Smooth muscle cell (in vitro differentiated cells): ENCODE measurements around the gene VEGFC. TPM values are rescaled to one million over a fixed set of nuclear protein-coding genes. Genes with fewer than 3 reads are reported as not detected.

Experiments
- DNase-seq: peaks from one replicate; lab custom pipeline; 2025; ENCODE audit not compliant: unreplicated experiment; lab: John Stamatoyannopoulos, UW
- H2AFZ ChIP-seq: fragments of 200-600 bp; sonication (generic); 2 replicates; pipeline ENCODE4 v1.6.0; 2016; ENCODE audit warnings: antibody characterized with exemption, low read depth, mild to moderate bottlenecking
- H3F3A ChIP-seq: fragments of 200-600 bp; sonication (generic); 2 replicates; pipeline ENCODE4 v1.6.0; 2017; ENCODE audit warnings: antibody characterized with exemption, low read depth
- H3K27ac ChIP-seq: fragments of 200-600 bp; sonication (generic); 2 replicates; pipeline ENCODE4 v1.5.1; 2016; ENCODE audit warnings: low read depth, mild to moderate bottlenecking
- H3K27me3 ChIP-seq: fragments of 200-600 bp; sonication (generic); 2 replicates; pipeline ENCODE4 v1.6.1; 2016; ENCODE audit warnings: low read depth, mild to moderate bottlenecking
- H3K36me3 ChIP-seq: fragments of 200-600 bp; sonication (generic); 2 replicates; pipeline ENCODE4 v1.5.1; 2016; ENCODE audit warnings: low read depth
- H3K4me1 ChIP-seq: fragments of 200-600 bp; sonication (generic); 2 replicates; pipeline ENCODE4 v1.5.1; 2016; ENCODE audit warnings: low read depth
- H3K4me2 ChIP-seq: fragments of 200-600 bp; sonication (generic); 2 replicates; pipeline ENCODE4 v1.6.0; 2016; ENCODE audit warnings: mild to moderate bottlenecking
- H3K4me3 ChIP-seq: fragments of 200-600 bp; sonication (generic); 2 replicates; pipeline ENCODE4 v1.5.1; 2016; ENCODE audit warnings: mild to moderate bottlenecking
- H3K79me2 ChIP-seq: fragments of 200-600 bp; sonication (generic); 2 replicates; pipeline ENCODE4 v1.6.0; 2016; ENCODE audit warnings: low read depth, mild to moderate bottlenecking
- H3K9ac ChIP-seq: fragments of 200-600 bp; sonication (generic); 2 replicates; pipeline ENCODE4 v1.6.0; 2016; ENCODE audit warnings: low read depth
- H3K9me3 ChIP-seq: fragments of 200-600 bp; sonication (generic); replicated peaks from 2 replicates; pipeline ENCODE4 v1.5.1; 2016; ENCODE audit warnings: low read depth
- H4K20me1 ChIP-seq: fragments of 200-600 bp; sonication (generic); 2 replicates; pipeline ENCODE4 v1.6.0; 2016; ENCODE audit warnings: low read depth
- WGBS: methylation state at CpG from one replicate; pipeline ENCODE4 v1.1.7; 2016; ENCODE audit warnings: low lambda C conversion rate; 5-methylcytosine and 5-hydroxymethylcytosine counted together
- polyA plus RNA-seq: library from polyadenylated mRNA; unstranded; fragments of >200 nt; fragmentation: Nextera tagmentation; extraction: Ambion mirVana; gene quantifications from 2 replicates; pipeline ENCODE4 v1.2.1, GENCODE V29; 2016
- total RNA-seq: library from RNA; depleted of rRNA; stranded (reverse); fragments of >200 nt; gene quantifications from 2 replicates; pipeline ENCODE4 v1.2.3, GENCODE V29; 2014
- TF ChIP-seq, protein P1 (sequence below): fragments of 200-600 bp; sonication (generic); IDR thresholded peaks from 2 replicates; pipeline ENCODE4 v1.5.1; 2017; ENCODE audit warnings: borderline replicate concordance, mild to moderate bottlenecking, antibody characterized with exemption; ENCODE audit not compliant: insufficient read depth, poor library complexity, severe bottlenecking

VEGFC gene
- total and polyA plus RNA-seq, 2 experiments from 2014 or later, result 26.6 to 30.0 TPM

DNA sequence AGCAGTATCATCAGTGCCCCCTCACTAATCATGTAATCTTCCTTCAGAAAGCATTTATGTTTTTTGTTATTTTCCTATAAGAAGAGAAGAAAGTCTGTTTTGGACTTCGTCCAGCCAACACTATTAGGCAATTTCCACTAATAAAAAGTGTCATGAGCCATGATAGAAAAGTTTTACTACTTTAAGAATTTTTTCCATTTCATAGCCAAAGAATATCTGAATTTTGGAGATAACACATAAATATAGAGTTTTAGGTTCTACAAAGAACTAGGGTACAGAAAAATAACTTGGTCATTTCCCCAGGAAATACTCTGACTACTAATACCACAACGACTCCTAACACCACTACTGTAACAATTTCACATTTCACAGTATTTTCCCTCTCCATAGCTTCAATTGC is 41.8 kb upstream of the VEGFC start:
- DNase-seq, result no peak
- TF ChIP-seq, protein P1, sequence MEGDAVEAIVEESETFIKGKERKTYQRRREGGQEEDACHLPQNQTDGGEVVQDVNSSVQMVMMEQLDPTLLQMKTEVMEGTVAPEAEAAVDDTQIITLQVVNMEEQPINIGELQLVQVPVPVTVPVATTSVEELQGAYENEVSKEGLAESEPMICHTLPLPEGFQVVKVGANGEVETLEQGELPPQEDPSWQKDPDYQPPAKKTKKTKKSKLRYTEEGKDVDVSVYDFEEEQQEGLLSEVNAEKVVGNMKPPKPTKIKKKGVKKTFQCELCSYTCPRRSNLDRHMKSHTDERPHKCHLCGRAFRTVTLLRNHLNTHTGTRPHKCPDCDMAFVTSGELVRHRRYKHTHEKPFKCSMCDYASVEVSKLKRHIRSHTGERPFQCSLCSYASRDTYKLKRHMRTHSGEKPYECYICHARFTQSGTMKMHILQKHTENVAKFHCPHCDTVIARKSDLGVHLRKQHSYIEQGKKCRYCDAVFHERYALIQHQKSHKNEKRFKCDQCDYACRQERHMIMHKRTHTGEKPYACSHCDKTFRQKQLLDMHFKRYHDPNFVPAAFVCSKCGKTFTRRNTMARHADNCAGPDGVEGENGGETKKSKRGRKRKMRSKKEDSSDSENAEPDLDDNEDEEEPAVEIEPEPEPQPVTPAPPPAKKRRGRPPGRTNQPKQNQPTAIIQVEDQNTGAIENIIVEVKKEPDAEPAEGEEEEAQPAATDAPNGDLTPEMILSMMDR, result no peak
- peaks cover 12% of the 10 kb centered on the region for H3F3A ChIP-seq
- H3K79me2 ChIP-seq, result no peaks in the 10 kb centered on the region
- H3K4me3 ChIP-seq, result no peak overlapping the region
- H3K9ac ChIP-seq, result no peak overlapping the region
- H3K9me3 ChIP-seq, result no peaks in the 10 kb centered on the region
- H3K4me2 ChIP-seq, result peak overlapping the region; percentile 65
- H3K4me1 ChIP-seq, result peaks cover 11% of the 10 kb centered on the region
- peak overlapping the region; percentile 67 for H3K27ac ChIP-seq
- no peaks in the 10 kb centered on the region for H3K27me3 ChIP-seq
- no peak overlapping the region for H2AFZ ChIP-seq
- 51% methylated on average over 2 of the region's 2 CpGs for WGBS
- no peaks in the 10 kb centered on the region for H3K36me3 ChIP-seq
- no peaks in the 10 kb centered on the region for H4K20me1 ChIP-seq

- Histone ChIP-seq H3K4me1 (peaks cover 11% of the 10 kb centered on the region), H3K9ac (peak overlapping the region; percentile 17), H2AFZ (peak overlapping the region; percentile 68), H3K79me2 (no peaks in the 10 kb centered on the region), H3K27ac (peak overlapping the region; percentile 67), H3K4me2 (peak overlapping the region; percentile 65), H4K20me1 (no peaks in the 10 kb centered on the region), H3F3A (peaks cover 9% of the 10 kb centered on the region), H3K4me3 (no peak overlapping the region), H3K36me3 (no peaks in the 10 kb centered on the region), H3K27me3 (no peaks in the 10 kb centered on the region), H3K9me3 (no peaks in the 10 kb centered on the region)
- DNase-seq, result no peak
- TF ChIP-seq, protein P1, result no peak
- WGBS, result 20% methylated on average over 4 of the region's 4 CpGs
Measured at GRCh38 chr4:176833400-176834175, 40.9 kb upstream of the VEGFC start.

DNA sequence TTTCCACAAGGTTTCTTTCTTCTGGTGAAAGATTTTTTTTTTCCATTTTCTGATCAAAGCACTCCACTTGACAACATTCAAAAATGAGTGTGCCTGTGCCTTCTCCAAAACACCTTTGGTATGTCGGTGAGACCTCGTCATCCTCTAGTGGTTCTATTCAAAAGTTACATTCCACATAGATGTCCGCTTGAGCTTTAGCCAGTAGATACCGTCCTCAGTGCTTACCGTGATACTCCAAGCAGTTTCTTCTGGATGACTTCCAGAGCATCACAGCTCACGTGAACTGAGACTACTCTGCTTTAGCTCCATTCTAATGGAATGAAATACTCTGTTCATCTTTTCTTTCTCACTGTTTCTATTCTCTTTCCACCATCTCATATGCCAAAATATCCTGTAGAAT is 38.2 kb upstream of the VEGFC start:
- Histone ChIP-seq H3K4me1 (peaks cover 11% of the 10 kb centered on the region), H3K27me3 (no peaks in the 10 kb centered on the region), H4K20me1 (no peaks in the 10 kb centered on the region), H2AFZ (peak overlapping the region; percentile 9), H3K36me3 (no peaks in the 10 kb centered on the region), H3K9ac (no peak overlapping the region), H3F3A (peaks cover 9% of the 10 kb centered on the region), H3K4me3 (no peak overlapping the region), H3K27ac (no peak overlapping the region), H3K4me2 (no peak overlapping the region), H3K79me2 (no peaks in the 10 kb centered on the region), H3K9me3 (no peaks in the 10 kb centered on the region)
- WGBS, result 50% methylated on average over 6 of the region's 6 CpGs
- TF ChIP-seq, protein P1, result no peak
- DNase-seq, result no peak

DNA sequence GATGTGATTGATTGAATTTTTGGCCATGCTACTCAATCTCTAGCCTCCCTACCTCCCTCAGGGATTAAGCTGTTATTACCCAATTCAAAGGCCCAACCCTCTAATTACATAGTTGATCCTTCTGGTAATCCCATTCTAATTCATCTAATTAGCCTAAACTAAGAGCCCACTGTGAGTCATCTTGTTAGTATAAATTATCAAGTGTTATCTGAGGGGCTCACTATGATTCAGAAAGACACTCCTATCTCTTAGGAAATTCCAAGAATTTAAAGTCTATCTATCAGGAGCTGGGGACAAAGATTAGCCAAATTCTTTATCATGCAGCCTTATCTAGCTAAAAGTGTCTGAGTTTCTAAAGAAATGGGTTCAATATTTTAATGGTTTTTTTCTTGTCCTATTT is 32.9 kb upstream of the VEGFC start:
- no peaks in the 10 kb centered on the region for H3K27me3 ChIP-seq

More for the DNA sequence above, 32.9 kb upstream of the VEGFC start:
- Histone ChIP-seq H3K79me2 (no peaks in the 10 kb centered on the region), H3K4me2 (no peak overlapping the region), H3K27ac (no peak overlapping the region), H2AFZ (no peak overlapping the region), H3K4me1 (peaks cover 7% of the 10 kb centered on the region), H3K9me3 (no peaks in the 10 kb centered on the region), H3K4me3 (no peak overlapping the region), H3K36me3 (no peaks in the 10 kb centered on the region), H4K20me1 (no peaks in the 10 kb centered on the region), H3K9ac (no peak overlapping the region), H3F3A (no peaks in the 10 kb centered on the region)
- TF ChIP-seq, protein P1, result no peak
- DNase-seq, result no peak
